Thoracic aorta (tissue), 2 donors: ENCODE data around the gene SPOCK1. TPM values are rescaled to one million over a fixed set of nuclear protein-coding genes. Genes with fewer than 3 reads are reported as not detected.

Experiments
- ATAC-seq: fragments of 150-250 bp; one replicate; pipeline ENCODE4 v1.8.0; 2017; ENCODE audit warnings: low read depth; ENCODE audit not compliant: insufficient number of reproducible peaks, low FRiP score
- DNase-seq: peaks from one replicate; pipeline ENCODE4 v3.0.0-alpha.2; 2020; ENCODE audit warnings: low spot score
- H3K27ac ChIP-seq, 2 donors: fragments of 200-600 bp; sonication (generic); 1 replicate in 1 of 2; 2 replicates in 1 of 2; pipeline ENCODE4 v1.5.1; 2016; ENCODE audit warnings: mild to moderate bottlenecking in 2 of 2, moderate library complexity in 2 of 2
- H3K27me3 ChIP-seq: fragments of 200-600 bp; sonication (generic); replicated peaks from 2 replicates; pipeline ENCODE4 v1.6.0; 2016; ENCODE audit warnings: mild to moderate bottlenecking; ENCODE audit not compliant: insufficient read depth
- H3K36me3 ChIP-seq: fragments of 200-600 bp; sonication (generic); one replicate; pipeline ENCODE4 v1.5.1; 2016
- H3K4me1 ChIP-seq, 2 donors: fragments of 200-600 bp; sonication (generic); 1 replicate in 1 of 2; 2 replicates in 1 of 2; pipeline versions ENCODE4 v1.5.1 to v1.6.0; 2016; ENCODE audit warnings: low read depth in 2 of 2, mild to moderate bottlenecking in 1 of 2; ENCODE audit not compliant: control insufficient read depth in 1 of 2
- H3K4me3 ChIP-seq: fragments of 200-600 bp; sonication (generic); 2 replicates; pipeline ENCODE4 v1.5.1; 2016; ENCODE audit warnings: mild to moderate bottlenecking
- H3K9me3 ChIP-seq: fragments of 200-600 bp; sonication (generic); 2 replicates; pipeline ENCODE4 v1.5.1; 2016
- CTCF ChIP-seq: fragments of 200-600 bp; sonication (generic); IDR thresholded peaks from one replicate; pipeline ENCODE4 v1.5.1; 2019; ENCODE audit warnings: antibody characterized with exemption
- total RNA-seq, 2 donors: library from RNA; depleted of rRNA; stranded (reverse); fragments of >200 nt; gene quantifications; one replicate each; pipeline versions ENCODE4 v1.1.0 to v1.2.3, GENCODE V29; 2016

SPOCK1 gene
- total RNA-seq, 2 donors from 2014 or later = 25.2 to 43.2 TPM

GRCh38 chr5:137333928-137334327 is 165.2 kb downstream of the SPOCK1 start:
- Histone ChIP-seq H3K4me3 (no peak overlapping the region), H3K4me1 (peaks cover 0 to 8% of the 10 kb centered on the region in 2 donors), H3K27ac (no peak overlapping the region), H3K36me3 (no peaks in the 10 kb centered on the region), H3K27me3 (no peaks in the 10 kb centered on the region), H3K9me3 (no peaks in the 10 kb centered on the region)
- DNase-seq (no peak), ATAC-seq (no peak)
- TF ChIP-seq CTCF = no peak

- Histone ChIP-seq H3K36me3 (no peaks in the 10 kb centered on the region), H3K9me3 (no peaks in the 10 kb centered on the region), H3K27me3 (no peaks in the 10 kb centered on the region), H3K4me3 (no peak overlapping the region), H3K4me1 (peaks cover 0 to 8% of the 10 kb centered on the region in 2 donors), H3K27ac (no peak overlapping the region)
- DNase-seq (no peak), ATAC-seq (no peak)
- TF ChIP-seq CTCF = no peak
These were observed 165.7 kb downstream of the SPOCK1 start for GRCh38 chr5:137333475-137333874.

GRCh38 chr5:137332296-137332695 is 166.8 kb downstream of the SPOCK1 start:
- Histone ChIP-seq H3K27me3 (no peaks in the 10 kb centered on the region), H3K9me3 (no peaks in the 10 kb centered on the region), H3K36me3 (no peaks in the 10 kb centered on the region), H3K4me3 (no peak overlapping the region), H3K27ac (no peak overlapping the region), H3K4me1 (peaks cover 0 to 8% of the 10 kb centered on the region in 2 donors)
- no peak for ATAC-seq
- no peak for TF ChIP-seq CTCF
- DNase-seq = no peak

DNA sequence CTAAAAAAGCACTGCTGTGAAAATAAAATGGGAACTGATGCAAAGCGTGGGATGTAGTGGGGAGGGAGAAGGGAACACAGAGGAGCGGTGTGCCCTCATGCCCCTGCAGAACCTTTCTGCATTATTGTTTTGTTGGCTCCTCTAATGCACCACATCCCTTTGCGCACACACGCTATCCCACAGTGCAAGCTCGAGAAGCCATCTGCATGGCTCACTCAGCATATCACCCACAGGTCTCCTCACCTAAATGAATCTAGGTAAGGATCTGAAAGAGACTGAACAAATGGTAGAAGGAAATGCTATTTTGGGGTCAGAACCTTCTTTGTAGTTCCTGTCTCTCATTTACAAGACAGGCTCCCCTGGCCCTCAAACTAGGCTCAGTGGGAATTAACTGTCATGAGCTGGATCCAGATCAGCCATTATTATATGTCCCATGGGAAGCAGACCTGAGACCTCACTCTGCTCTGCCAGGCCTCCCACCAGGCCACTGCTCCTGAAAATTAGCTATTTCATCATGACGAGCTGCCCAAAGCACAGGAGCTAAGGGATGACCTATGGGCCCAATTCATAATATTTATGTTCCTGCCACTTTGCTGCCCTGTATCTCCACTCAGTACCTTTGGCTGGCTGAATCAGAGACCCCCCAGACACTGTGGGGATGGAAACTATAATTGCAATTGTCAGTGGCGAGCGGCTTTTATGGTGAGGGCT is 169.4 kb downstream of the SPOCK1 start:
- H3K4me3 ChIP-seq = no peak overlapping the region
- no peaks in the 10 kb centered on the region for H3K9me3 ChIP-seq
- ATAC-seq = no peak
- no peaks in the 10 kb centered on the region for H3K4me1 ChIP-seq
- no peak overlapping the region for H3K27ac ChIP-seq
- TF ChIP-seq CTCF = no peak
- no peaks in the 10 kb centered on the region for H3K27me3 ChIP-seq
- H3K36me3 ChIP-seq = no peaks in the 10 kb centered on the region
- no peak for DNase-seq

DNA sequence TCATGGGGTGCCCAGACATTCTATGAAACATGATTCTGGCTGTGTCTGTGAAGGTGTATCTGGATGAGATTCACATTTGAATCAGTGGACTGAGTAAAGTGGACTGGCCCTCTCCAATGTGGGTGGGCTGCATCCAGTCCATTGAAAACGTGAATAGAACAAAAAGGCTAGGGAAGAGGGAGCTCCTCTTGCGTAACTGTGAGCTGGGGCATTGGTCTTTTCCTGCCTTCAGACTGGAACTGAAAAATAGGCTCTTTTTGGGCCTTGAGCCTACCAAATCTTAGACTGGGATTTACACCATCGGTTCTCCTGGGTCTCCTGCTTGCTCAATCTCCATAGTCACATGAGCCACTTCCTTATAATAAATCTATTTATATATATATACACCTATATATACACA is 170.1 kb downstream of the SPOCK1 start:
- ATAC-seq = no peak
- no peaks in the 10 kb centered on the region for H3K9me3 ChIP-seq

More for the DNA sequence above, 170.1 kb downstream of the SPOCK1 start:
- Histone ChIP-seq H3K27me3 (no peaks in the 10 kb centered on the region), H3K4me1 (no peaks in the 10 kb centered on the region), H3K27ac (no peak overlapping the region), H3K36me3 (no peaks in the 10 kb centered on the region), H3K4me3 (no peak overlapping the region)
- DNase-seq = no peak
- no peak for TF ChIP-seq CTCF
